ENCODE measurements around the gene TTC14.

The TTC14 gene

GRCh38 chr3:180631317-180631716, 29.4 kb downstream of the TTC14 start:
- no peaks in the 10 kb centered on the region for H3K9me3 ChIP-seq (ENCODE audit: insufficient read depth, low read length)
- H3K4me3 ChIP-seq (ENCODE audit: insufficient read length, low read depth) = no peak overlapping the region
- no peak for TF ChIP-seq SUZ12 (IDR thresholded peaks at IDR 0.05; ENCODE audit: extremely low read depth, insufficient read depth, insufficient read length)
- TF ChIP-seq ZNF274 (IDR thresholded peaks at IDR 0.05; ENCODE audit: low read depth, low read length) = no peak
- TF ChIP-seq YY1 (IDR thresholded peaks at IDR 0.05; ENCODE audit: insufficient read depth, insufficient read length) = no peak
- peaks cover 4% of the 10 kb centered on the region for H3K36me3 ChIP-seq (ENCODE audit: insufficient read depth, insufficient read length, low read length)
- H3K9ac ChIP-seq (ENCODE audit: insufficient read length, low read depth) = no peak overlapping the region
- no peaks in the 10 kb centered on the region for H3K27me3 ChIP-seq (ENCODE audit: insufficient read depth, insufficient read length)
- no peak for DNase-seq (ENCODE audit: low read depth, low spot score)
- no peaks in the 10 kb centered on the region for H3K4me1 ChIP-seq (ENCODE audit: insufficient read depth, insufficient read length)

- Histone ChIP-seq H3K4me3 (ENCODE audit: insufficient read length, low read depth) (no peak overlapping the region), H3K27me3 (ENCODE audit: insufficient read depth, insufficient read length) (no peaks in the 10 kb centered on the region), H3K9me3 (ENCODE audit: insufficient read depth, low read length) (no peaks in the 10 kb centered on the region), H3K9ac (ENCODE audit: insufficient read length, low read depth) (no peak overlapping the region), H3K36me3 (ENCODE audit: insufficient read depth, insufficient read length, low read length) (no peaks in the 10 kb centered on the region), H3K4me1 (ENCODE audit: insufficient read depth, insufficient read length) (no peaks in the 10 kb centered on the region)
- TF ChIP-seq SUZ12 (IDR thresholded peaks at IDR 0.05; ENCODE audit: extremely low read depth, insufficient read depth, insufficient read length) (no peak), YY1 (IDR thresholded peaks at IDR 0.05; ENCODE audit: insufficient read depth, insufficient read length) (no peak), ZNF274 (IDR thresholded peaks at IDR 0.05; ENCODE audit: low read depth, low read length) (no peak)
- DNase-seq (ENCODE audit: low read depth, low spot score) = no peak
Measured at GRCh38 chr3:180633722-180634121, 31.8 kb downstream of the TTC14 start.

GRCh38 chr3:180640987-180641386, 39.0 kb downstream of the TTC14 start:
- H3K4me3 ChIP-seq (ENCODE audit: insufficient read length, low read depth) = no peak overlapping the region
- no peaks in the 10 kb centered on the region for H3K4me1 ChIP-seq (ENCODE audit: insufficient read depth, insufficient read length)
- no peaks in the 10 kb centered on the region for H3K27me3 ChIP-seq (ENCODE audit: insufficient read depth, insufficient read length)
- no peaks in the 10 kb centered on the region for H3K36me3 ChIP-seq (ENCODE audit: insufficient read depth, insufficient read length, low read length)
- no peaks in the 10 kb centered on the region for H3K9me3 ChIP-seq (ENCODE audit: insufficient read depth, low read length)
- H3K9ac ChIP-seq (ENCODE audit: insufficient read length, low read depth) = no peak overlapping the region
- no peak for DNase-seq (ENCODE audit: low read depth, low spot score)
- no peak for TF ChIP-seq SUZ12 (IDR thresholded peaks at IDR 0.05; ENCODE audit: extremely low read depth, insufficient read depth, insufficient read length)
- TF ChIP-seq ZNF274 (IDR thresholded peaks at IDR 0.05; ENCODE audit: low read depth, low read length) = no peak
- no peak for TF ChIP-seq YY1 (IDR thresholded peaks at IDR 0.05; ENCODE audit: insufficient read depth, insufficient read length)

- DNase-seq (ENCODE audit: low read depth, low spot score) = no peak
- Histone ChIP-seq H3K9me3 (ENCODE audit: insufficient read depth, low read length) (no peaks in the 10 kb centered on the region), H3K27me3 (ENCODE audit: insufficient read depth, insufficient read length) (no peaks in the 10 kb centered on the region), H3K4me3 (ENCODE audit: insufficient read length, low read depth) (no peak overlapping the region), H3K4me1 (ENCODE audit: insufficient read depth, insufficient read length) (no peaks in the 10 kb centered on the region), H3K9ac (ENCODE audit: insufficient read length, low read depth) (no peak overlapping the region), H3K36me3 (ENCODE audit: insufficient read depth, insufficient read length, low read length) (no peaks in the 10 kb centered on the region)
- TF ChIP-seq SUZ12 (IDR thresholded peaks at IDR 0.05; ENCODE audit: extremely low read depth, insufficient read depth, insufficient read length) (no peak), ZNF274 (IDR thresholded peaks at IDR 0.05; ENCODE audit: low read depth, low read length) (no peak), YY1 (IDR thresholded peaks at IDR 0.05; ENCODE audit: insufficient read depth, insufficient read length) (no peak)
Measured at GRCh38 chr3:180646187-180646790, 44.3 kb downstream of the TTC14 start.

GRCh38 chr3:180656406-180656805, 54.4 kb downstream of the TTC14 start:
- H3K36me3 ChIP-seq (ENCODE audit: insufficient read depth, insufficient read length, low read length) = no peaks in the 10 kb centered on the region
- no peaks in the 10 kb centered on the region for H3K9me3 ChIP-seq (ENCODE audit: insufficient read depth, low read length)
- DNase-seq (ENCODE audit: low read depth, low spot score) = no peak
- H3K27me3 ChIP-seq (ENCODE audit: insufficient read depth, insufficient read length) = no peaks in the 10 kb centered on the region
- H3K4me1 ChIP-seq (ENCODE audit: insufficient read depth, insufficient read length) = no peaks in the 10 kb centered on the region
- TF ChIP-seq YY1 (IDR thresholded peaks at IDR 0.05; ENCODE audit: insufficient read depth, insufficient read length) (no peak), SUZ12 (IDR thresholded peaks at IDR 0.05; ENCODE audit: extremely low read depth, insufficient read depth, insufficient read length) (no peak), ZNF274 (IDR thresholded peaks at IDR 0.05; ENCODE audit: low read depth, low read length) (no peak)
- H3K4me3 ChIP-seq (ENCODE audit: insufficient read length, low read depth) = no peak overlapping the region
- H3K9ac ChIP-seq (ENCODE audit: insufficient read length, low read depth) = no peak overlapping the region

- Histone ChIP-seq H3K27me3 (ENCODE audit: insufficient read depth, insufficient read length) (no peaks in the 10 kb centered on the region), H3K4me3 (ENCODE audit: insufficient read length, low read depth) (no peak overlapping the region), H3K4me1 (ENCODE audit: insufficient read depth, insufficient read length) (no peaks in the 10 kb centered on the region), H3K36me3 (ENCODE audit: insufficient read depth, insufficient read length, low read length) (no peaks in the 10 kb centered on the region), H3K9ac (ENCODE audit: insufficient read length, low read depth) (no peak overlapping the region), H3K9me3 (ENCODE audit: insufficient read depth, low read length) (no peaks in the 10 kb centered on the region)
- DNase-seq (ENCODE audit: low read depth, low spot score) = no peak
- TF ChIP-seq YY1 (IDR thresholded peaks at IDR 0.05; ENCODE audit: insufficient read depth, insufficient read length) (no peak), SUZ12 (IDR thresholded peaks at IDR 0.05; ENCODE audit: extremely low read depth, insufficient read depth, insufficient read length) (no peak), ZNF274 (IDR thresholded peaks at IDR 0.05; ENCODE audit: low read depth, low read length) (no peak)
Measured at GRCh38 chr3:180657094-180657493, 55.1 kb downstream of the TTC14 start.
